Measurements from ENCODE around the gene CD3D. TPM values are rescaled to one million over a fixed set of nuclear protein-coding genes. Genes with fewer than 3 reads are reported as not detected.

Gene CD3D
- total RNA-seq, 4 donors from 2014 or later, result 0.44 to 5.8 (median 0.46) TPM; not detected in 1

- intact Hi-C loops (cut with DNase I; ENCODE audit: low total_unique reads), result no loop called here
- TF ChIP-seq POLR2A (IDR thresholded peaks at IDR 0.05), result no peak
- TF ChIP-seq CTCF (IDR thresholded peaks at IDR 0.05), result no peak
- no peak overlapping the region for H3K4me3 ChIP-seq (ENCODE audit: low read depth, poor library complexity, severe bottlenecking)
- DNase-seq (ENCODE audit: low spot score in 2 of 2), result no peak
- WGBS, 2 donors, result 64 to 85% methylated on average over 9 of the region's 9 CpGs
These were observed 743 bp upstream of the CD3D start for GRCh38 chr11:118343248-118343647.

GRCh38 chr11:118341815-118342489 lies 553 bp downstream of the CD3D start:
- WGBS, 2 donors, result 88 to 90% methylated on average over 5 of the region's 5 CpGs
- no peak for TF ChIP-seq POLR2A (IDR thresholded peaks at IDR 0.05)
- TF ChIP-seq CTCF (IDR thresholded peaks at IDR 0.05), result no peak
- H3K4me3 ChIP-seq (ENCODE audit: low read depth, poor library complexity, severe bottlenecking), result no peak overlapping the region

GRCh38 chr11:118341261-118341660 lies 1.2 kb downstream of the CD3D start:
- no peak for TF ChIP-seq CTCF (IDR thresholded peaks at IDR 0.05)
- 96% methylated on average over 3 of the region's 3 CpGs for WGBS, 2 donors
- intact Hi-C loops (cut with DNase I; ENCODE audit: low total_unique reads), result no loop called here
- no peak overlapping the region for H3K4me3 ChIP-seq (ENCODE audit: low read depth, poor library complexity, severe bottlenecking)
- no peak for DNase-seq (ENCODE audit: low spot score in 2 of 2)

More at GRCh38 chr11:118341815-118342489, 553 bp downstream of the CD3D start:
- no peak for DNase-seq (ENCODE audit: low spot score in 2 of 2)
- intact Hi-C loops (cut with DNase I; ENCODE audit: low total_unique reads), result no loop called here

- no peak overlapping the region for H3K4me3 ChIP-seq (ENCODE audit: low read depth, poor library complexity, severe bottlenecking)
- WGBS, 2 donors, result 84 to 86% methylated on average over 3 of the region's 3 CpGs
- intact Hi-C loops (cut with DNase I; ENCODE audit: low total_unique reads), result no loop called here
- no peak for TF ChIP-seq CTCF (IDR thresholded peaks at IDR 0.05)
- TF ChIP-seq POLR2A (IDR thresholded peaks at IDR 0.05), result no peak
- no peak for DNase-seq (ENCODE audit: low spot score in 2 of 2)
These were observed 2.1 kb downstream of the CD3D start for GRCh38 chr11:118340449-118340848.

GRCh38 chr11:118339281-118339961 lies 3.1 kb downstream of the CD3D start:
- H3K4me3 ChIP-seq (ENCODE audit: low read depth, poor library complexity, severe bottlenecking), result no peak overlapping the region
- intact Hi-C loops (cut with DNase I; ENCODE audit: low total_unique reads), result no loop called here
- no peak for DNase-seq (ENCODE audit: low spot score in 2 of 2)
- TF ChIP-seq CTCF (IDR thresholded peaks at IDR 0.05) (no peak), POLR2A (IDR thresholded peaks at IDR 0.05) (no peak)
- WGBS, 2 donors, result 71 to 88% methylated on average over 5 of the region's 5 CpGs

Data from lower leg skin (tissue), 4 donors.